Prostate gland (tissue), 2 donors: ENCODE measurements around the gene PRMT7. TPM values are rescaled to one million over a fixed set of nuclear protein-coding genes. Genes with fewer than 3 reads are reported as not detected.

Source experiments
- DNase-seq: peaks from one replicate; pipeline ENCODE4 v3.0.0-alpha.2; 2019; ENCODE audit warnings: low spot score
- H3K27ac ChIP-seq, 2 donors: fragments of 200-600 bp; sonication (generic); 2 replicates each; pipeline ENCODE4 v1.5.1; 2017 to 2019
- H3K27me3 ChIP-seq: fragments of 200-600 bp; sonication (generic); replicated peaks from 2 replicates; pipeline ENCODE4 v1.5.1; 2019; ENCODE audit not compliant: insufficient read depth
- H3K36me3 ChIP-seq, 2 donors: fragments of 200-600 bp; sonication (generic); 1 replicate in 1 of 2; 2 replicates in 1 of 2; pipeline versions ENCODE4 v1.5.1 to v1.8.1; 2017 to 2019
- H3K4me1 ChIP-seq: fragments of 200-600 bp; sonication (generic); replicated peaks from 2 replicates; pipeline ENCODE4 v1.5.1; 2019
- H3K4me3 ChIP-seq, 2 donors: fragments of 200-600 bp; sonication (generic); 2 replicates each; pipeline ENCODE4 v1.5.1; 2017 to 2019
- H3K9me3 ChIP-seq: fragments of 200-600 bp; sonication (generic); 2 replicates; pipeline ENCODE4 v1.5.1; 2017
- POLR2A ChIP-seq: fragments of 450-650 bp; IDR thresholded peaks from one replicate; pipeline ENCODE4 v1.6.1; 2016; ENCODE audit warnings: antibody characterized with exemption, mild to moderate bottlenecking
- POLR2AphosphoS5 ChIP-seq: sonication (generic); formaldehyde crosslinking; IDR thresholded peaks from one replicate; pipeline ENCODE4 v1.6.1; 2017; ENCODE audit warnings: antibody characterized with exemption
- WGBS: methylation state at CpG from one replicate; pipeline ENCODE4 v1.1.5; 2018; 5-methylcytosine and 5-hydroxymethylcytosine counted together
- intact Hi-C: fragments of 100-400 bp; cut with DNase I; formaldehyde crosslinking; loops from one replicate; pipeline ENCODE4 v1.14.2; 2022
- total RNA-seq, 2 donors: library from RNA; depleted of rRNA; stranded (reverse); fragments of >200 nt; gene quantifications; one replicate each; pipeline ENCODE4 v1.1.0, GENCODE V29; 2016
- TF ChIP-seq, protein P1 (sequence below), 4 experiments: fragments of 200-600 bp in 2 of 4; fragments of 450-650 bp in 2 of 4; sonication (generic) in 2 of 4; IDR thresholded peaks; 1 replicate in 3 of 4; 2 replicates in 1 of 4; pipeline ENCODE4 v1.5.1; 2016 to 2019; ENCODE audit warnings: antibody characterized with exemption in 4 of 4, mild to moderate bottlenecking in 2 of 4, moderate library complexity in 2 of 4

The PRMT7 gene
- total RNA-seq, 2 donors from 2014 or later: 45.2 to 77.9 TPM

DNA sequence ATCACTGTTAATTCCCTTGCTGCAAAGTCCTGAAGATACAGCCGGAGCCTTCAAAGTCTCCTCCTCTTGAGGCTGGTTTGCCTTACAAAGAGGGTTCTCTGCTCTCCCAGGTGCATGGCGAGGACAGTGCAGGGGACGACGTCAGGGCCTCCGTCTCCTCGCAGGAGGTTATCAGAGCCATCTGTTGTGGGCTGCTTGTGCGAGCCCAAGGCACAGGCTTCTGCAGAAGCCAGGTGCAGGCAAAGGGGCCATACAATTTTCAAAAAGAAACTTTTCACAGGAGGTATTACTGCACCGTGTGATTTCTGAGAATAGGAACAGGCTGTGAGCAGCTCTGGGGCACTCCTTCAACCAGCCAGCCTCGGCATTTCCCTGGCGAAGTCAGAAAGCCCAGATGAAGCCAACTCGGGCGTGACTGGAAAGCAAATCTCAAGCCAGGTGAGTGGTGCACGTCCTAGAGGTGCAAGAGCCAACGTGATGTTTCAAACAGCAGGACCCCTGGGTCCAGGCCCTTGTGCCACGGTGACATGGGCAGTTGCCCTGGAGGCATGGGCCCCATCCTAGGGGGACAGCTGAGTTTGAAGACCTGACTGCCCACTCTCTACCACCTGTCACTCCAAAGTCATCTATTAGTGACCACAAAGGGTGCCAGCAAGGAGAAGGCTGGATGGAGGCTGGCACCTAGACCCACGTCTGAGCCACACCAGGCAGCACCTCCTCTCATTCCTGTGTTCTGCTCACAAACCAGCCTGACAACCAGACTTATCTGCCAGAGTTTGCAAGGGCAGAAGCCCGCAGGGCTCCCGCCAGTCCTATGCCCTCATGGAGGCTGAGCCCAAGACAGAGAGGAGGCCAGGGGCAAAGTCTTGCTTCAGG lies 68.9 kb downstream of the PRMT7 start:
- 83% methylated on average over 18 of the region's 18 CpGs for WGBS
- Histone ChIP-seq H3K36me3 (no peaks in the 10 kb centered on the region), H3K27ac (no peak overlapping the region), H3K4me1 (peaks cover 2% of the 10 kb centered on the region), H3K9me3 (no peaks in the 10 kb centered on the region), H3K4me3 (no peak overlapping the region), H3K27me3 (no peaks in the 10 kb centered on the region)
- no peak for DNase-seq
- intact Hi-C loops: no loop called here
- TF ChIP-seq, protein P1, sequence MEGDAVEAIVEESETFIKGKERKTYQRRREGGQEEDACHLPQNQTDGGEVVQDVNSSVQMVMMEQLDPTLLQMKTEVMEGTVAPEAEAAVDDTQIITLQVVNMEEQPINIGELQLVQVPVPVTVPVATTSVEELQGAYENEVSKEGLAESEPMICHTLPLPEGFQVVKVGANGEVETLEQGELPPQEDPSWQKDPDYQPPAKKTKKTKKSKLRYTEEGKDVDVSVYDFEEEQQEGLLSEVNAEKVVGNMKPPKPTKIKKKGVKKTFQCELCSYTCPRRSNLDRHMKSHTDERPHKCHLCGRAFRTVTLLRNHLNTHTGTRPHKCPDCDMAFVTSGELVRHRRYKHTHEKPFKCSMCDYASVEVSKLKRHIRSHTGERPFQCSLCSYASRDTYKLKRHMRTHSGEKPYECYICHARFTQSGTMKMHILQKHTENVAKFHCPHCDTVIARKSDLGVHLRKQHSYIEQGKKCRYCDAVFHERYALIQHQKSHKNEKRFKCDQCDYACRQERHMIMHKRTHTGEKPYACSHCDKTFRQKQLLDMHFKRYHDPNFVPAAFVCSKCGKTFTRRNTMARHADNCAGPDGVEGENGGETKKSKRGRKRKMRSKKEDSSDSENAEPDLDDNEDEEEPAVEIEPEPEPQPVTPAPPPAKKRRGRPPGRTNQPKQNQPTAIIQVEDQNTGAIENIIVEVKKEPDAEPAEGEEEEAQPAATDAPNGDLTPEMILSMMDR (IDR thresholded peaks at IDR 0.05): no peak
- TF ChIP-seq POLR2AphosphoS5 (no peak), POLR2A (no peak)

GRCh38 chr16:68380348-68380670 lies 69.5 kb downstream of the PRMT7 start:
- Histone ChIP-seq H3K4me1 (peaks cover 2% of the 10 kb centered on the region), H3K9me3 (no peaks in the 10 kb centered on the region), H3K27ac (no peak overlapping the region), H3K4me3 (no peak overlapping the region), H3K36me3 (no peaks in the 10 kb centered on the region), H3K27me3 (no peaks in the 10 kb centered on the region)
- 95% methylated on average over 5 of the region's 5 CpGs for WGBS
- no peak for TF ChIP-seq POLR2A
- TF ChIP-seq, protein P1 (IDR thresholded peaks at IDR 0.05): no peak
- no peak for TF ChIP-seq POLR2AphosphoS5
- DNase-seq: no peak
- intact Hi-C loops: no loop called here

- TF ChIP-seq POLR2AphosphoS5 (no peak), POLR2A (no peak)
- TF ChIP-seq, protein P1 (IDR thresholded peaks at IDR 0.05): no peak
- no peak for DNase-seq
- no peaks in the 10 kb centered on the region for H3K9me3 ChIP-seq
- no peak overlapping the region for H3K4me3 ChIP-seq
- 92% methylated on average over 10 of the region's 10 CpGs for WGBS
- intact Hi-C loops: no loop called here
- H3K27me3 ChIP-seq: no peaks in the 10 kb centered on the region
- no peaks in the 10 kb centered on the region for H3K36me3 ChIP-seq
- no peak overlapping the region for H3K27ac ChIP-seq
- peaks cover 2% of the 10 kb centered on the region for H3K4me1 ChIP-seq
Measured at GRCh38 chr16:68380676-68381362, 70.0 kb downstream of the PRMT7 start.

- TF ChIP-seq POLR2A: no peak
- no peak for TF ChIP-seq POLR2AphosphoS5
- TF ChIP-seq, protein P1 (IDR thresholded peaks at IDR 0.05): no peak
- no peak for DNase-seq
- H3K4me3 ChIP-seq: no peak overlapping the region
- H3K36me3 ChIP-seq: no peaks in the 10 kb centered on the region
- intact Hi-C loops: no loop called here
- 84% methylated on average over 7 of the region's 7 CpGs for WGBS
- H3K4me1 ChIP-seq: peaks cover 2% of the 10 kb centered on the region
- no peaks in the 10 kb centered on the region for H3K27me3 ChIP-seq
- no peak overlapping the region for H3K27ac ChIP-seq
- no peaks in the 10 kb centered on the region for H3K9me3 ChIP-seq
Measured at GRCh38 chr16:68381363-68381724, 70.5 kb downstream of the PRMT7 start.

- TF ChIP-seq POLR2A (no peak), POLR2AphosphoS5 (no peak)
- TF ChIP-seq, protein P1 (IDR thresholded peaks at IDR 0.05): no peak
- Histone ChIP-seq H3K4me3 (no peak overlapping the region), H3K9me3 (no peaks in the 10 kb centered on the region), H3K27ac (no peak overlapping the region), H3K4me1 (peaks cover 2% of the 10 kb centered on the region), H3K36me3 (no peaks in the 10 kb centered on the region), H3K27me3 (no peaks in the 10 kb centered on the region)
- intact Hi-C loops: no loop called here
- 85% methylated on average over 5 of the region's 5 CpGs for WGBS
- no peak for DNase-seq
Measured at GRCh38 chr16:68382296-68382718, 71.5 kb downstream of the PRMT7 start.
